Ishikawa (cell line): ENCODE measurements around the gene TBC1D17.

Source experiments
- EP300 ChIP-seq: IDR thresholded peaks from 2 replicates; pipeline ENCODE4 v1.6.1; 2012; ENCODE audit warnings: borderline replicate concordance
- NFIC ChIP-seq: IDR thresholded peaks from 2 replicates; pipeline ENCODE4 v1.6.1; 2012
- RAD21 ChIP-seq: IDR thresholded peaks from 2 replicates; pipeline ENCODE4 v1.6.1; 2012; ENCODE audit warnings: low read depth
- TAF1 ChIP-seq: IDR thresholded peaks from 2 replicates; pipeline ENCODE4 v1.6.1; 2012; ENCODE audit warnings: low read depth, mild to moderate bottlenecking
- YY1 ChIP-seq: IDR thresholded peaks from 2 replicates; pipeline ENCODE4 v1.6.1; 2012; ENCODE audit warnings: low read depth

GRCh38 chr19:49884109-49884508 lies 6.6 kb downstream of the TBC1D17 start:
- TF ChIP-seq RAD21 (no peak), YY1 (no peak), EP300 (no peak), TAF1 (no peak), NFIC (no peak)
